GM21515 (cell line): Measurements from ENCODE around the gene LRRC10B.
"Not testable (repeated sequence)": the region's sequence is repeated elsewhere in the genome, so short reads cannot be mapped to it uniquely, and the experiment has no call there.

ENCODE experiments used
- ATAC-seq: cut with Tn5 transposase; IDR thresholded peaks from one replicate; pipeline ENCODE4 v1.9.1; 2021; ENCODE audit not compliant: unreplicated experiment

Gene LRRC10B

DNA sequence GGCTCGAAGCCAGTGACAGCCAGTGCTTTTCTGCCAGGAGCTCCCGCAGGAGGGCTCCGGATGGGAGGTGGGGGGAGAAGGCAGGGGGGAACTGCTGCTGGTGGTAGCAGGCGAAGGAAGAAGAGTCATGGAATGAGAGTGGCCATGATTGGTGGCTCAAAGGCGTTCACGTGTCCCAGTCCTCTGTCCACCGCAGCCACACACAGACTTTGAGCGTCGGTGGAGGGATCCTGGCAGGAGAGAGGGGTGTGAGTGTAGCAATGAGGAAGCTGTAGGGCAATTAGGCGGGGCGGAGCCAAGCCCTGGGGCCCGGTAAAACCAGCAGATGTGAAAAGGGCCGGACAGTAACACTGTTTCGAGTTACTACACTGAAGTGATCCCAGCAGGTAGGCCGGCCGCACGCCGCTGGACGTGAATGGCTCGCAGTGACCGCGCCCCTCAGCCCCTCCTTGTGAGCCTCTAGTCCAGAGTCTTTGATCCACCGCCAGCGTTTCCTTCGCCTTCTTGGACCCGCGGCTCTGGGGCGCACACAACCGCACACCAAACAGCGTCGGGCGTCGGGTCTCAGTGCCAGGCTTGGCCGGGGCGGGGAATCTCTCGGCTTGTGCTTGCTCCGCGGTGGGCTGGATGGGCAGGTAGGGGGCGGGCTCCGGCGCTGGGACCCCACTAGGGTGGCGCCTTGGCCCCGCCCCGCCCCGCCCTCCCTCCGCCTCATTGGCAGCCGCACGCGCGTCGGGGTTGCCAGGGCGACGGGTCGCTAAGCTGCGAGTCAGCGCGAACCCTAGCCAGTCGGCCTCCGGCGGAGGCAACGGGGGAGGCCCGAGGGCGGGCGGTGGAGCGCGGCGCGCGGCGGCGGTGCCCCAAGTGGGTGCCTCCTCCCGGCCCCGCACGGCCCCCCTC is at the start of gene LRRC10B:
Gene LRRC10B (plus strand): TSS at position 788 of the 900 bp plus-strand sequence. CDS start 250 bp downstream, outside the sequence.
- ATAC-seq: no peak

- ATAC-seq: no peak
Measured at GRCh38 chr11:61460474-61460881, 48.1 kb upstream of the LRRC10B start.

- ATAC-seq: no peak
Measured at GRCh38 chr11:61460986-61461385, 47.6 kb upstream of the LRRC10B start.

- ATAC-seq: not testable (repeated sequence)
Measured at GRCh38 chr11:61467602-61468001, 40.9 kb upstream of the LRRC10B start.

DNA sequence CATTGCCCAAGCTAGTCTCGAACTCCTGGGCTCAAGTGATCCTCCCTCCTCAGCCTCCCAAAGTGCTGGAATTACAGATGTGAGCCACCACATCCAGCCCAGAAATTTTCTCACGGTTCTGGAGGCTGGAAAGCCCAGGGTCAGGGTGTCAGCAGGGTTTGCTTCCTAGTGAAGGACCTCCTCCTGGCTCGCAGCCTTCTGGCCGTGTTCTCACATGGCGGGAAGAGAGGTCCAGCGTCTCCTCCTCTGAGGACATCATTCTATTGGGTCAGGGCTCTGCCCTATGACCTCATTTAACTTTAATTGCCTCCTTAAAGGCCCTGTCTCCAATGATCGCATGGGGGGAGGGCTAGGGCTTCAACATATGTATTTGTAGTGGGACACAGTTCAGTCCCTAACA is 40.5 kb upstream of the LRRC10B start:
- no peak for ATAC-seq

DNA sequence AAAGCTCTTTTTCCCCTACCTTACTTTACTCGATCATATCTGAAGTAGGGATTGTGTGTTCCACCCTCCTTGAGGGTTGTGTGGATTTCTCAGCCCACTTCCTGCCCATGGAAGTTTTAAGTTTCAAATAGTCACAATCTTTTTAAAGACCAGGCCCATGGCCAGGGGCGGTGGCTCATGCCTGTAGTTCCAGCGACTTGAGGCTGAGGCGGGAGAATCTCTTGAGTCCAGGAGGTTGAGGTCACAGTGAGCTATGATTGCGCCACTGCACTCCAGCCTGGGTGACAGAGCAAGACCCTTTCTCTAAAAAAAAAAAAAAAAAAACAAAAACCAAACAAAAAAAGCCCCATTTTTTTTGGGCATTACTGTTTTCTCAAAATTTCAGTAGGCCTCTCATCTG is 36.3 kb upstream of the LRRC10B start:
- ATAC-seq: no peak

- ATAC-seq: no peak
Measured at GRCh38 chr11:61472868-61473267, 35.7 kb upstream of the LRRC10B start.

GRCh38 chr11:61473370-61474012 is 35.1 kb upstream of the LRRC10B start:
- ATAC-seq: no peak

DNA sequence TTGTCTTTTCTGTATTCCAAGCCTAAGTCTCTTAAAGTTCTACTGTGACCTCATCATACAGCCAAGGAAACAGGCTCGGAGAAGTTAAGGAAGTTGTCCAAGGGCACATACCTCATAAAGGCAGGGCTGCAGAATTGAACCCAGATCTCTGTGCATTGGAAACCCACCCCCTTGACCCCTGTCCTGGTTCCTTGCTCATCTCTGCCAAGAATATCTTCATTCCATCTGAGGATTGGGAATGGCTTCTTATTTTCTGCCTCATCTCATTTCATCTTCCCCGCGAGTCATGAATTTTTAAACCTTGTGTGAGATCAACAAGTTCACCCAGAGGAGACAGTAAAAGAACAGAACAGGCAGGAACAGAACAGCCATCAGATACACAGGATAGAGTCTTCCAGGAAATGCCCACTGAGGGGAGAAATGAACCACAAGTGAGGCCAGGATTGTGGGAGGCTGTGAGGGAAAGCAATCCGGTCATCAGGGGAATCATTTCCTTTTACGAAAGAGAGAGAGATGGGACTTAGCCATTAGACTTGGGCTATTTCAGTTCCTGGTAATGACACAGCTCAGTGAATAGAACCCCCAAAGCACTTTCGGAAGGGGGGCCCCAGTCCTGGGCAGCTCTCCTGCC is 34.4 kb upstream of the LRRC10B start:
- ATAC-seq: no peak

DNA sequence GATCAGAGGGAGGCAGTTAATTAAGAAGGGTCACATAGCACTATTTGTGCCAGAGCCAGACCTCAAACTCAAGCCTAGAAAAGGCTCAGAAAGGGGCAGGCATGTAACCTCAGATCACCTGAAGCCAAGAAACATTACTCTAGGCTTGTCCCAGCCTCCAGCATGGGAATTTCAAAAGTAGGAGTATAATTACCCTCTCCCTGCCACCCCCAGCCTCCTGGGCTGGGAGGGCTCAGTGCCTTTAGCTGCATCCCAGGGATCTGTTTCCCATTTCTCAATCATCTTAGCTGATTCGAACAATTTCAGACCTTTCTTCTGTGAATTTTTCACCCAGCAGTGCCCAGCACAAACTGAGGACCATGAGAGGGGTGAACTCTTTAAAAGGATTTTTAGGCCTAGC is 33.1 kb upstream of the LRRC10B start:
- ATAC-seq: no peak

DNA sequence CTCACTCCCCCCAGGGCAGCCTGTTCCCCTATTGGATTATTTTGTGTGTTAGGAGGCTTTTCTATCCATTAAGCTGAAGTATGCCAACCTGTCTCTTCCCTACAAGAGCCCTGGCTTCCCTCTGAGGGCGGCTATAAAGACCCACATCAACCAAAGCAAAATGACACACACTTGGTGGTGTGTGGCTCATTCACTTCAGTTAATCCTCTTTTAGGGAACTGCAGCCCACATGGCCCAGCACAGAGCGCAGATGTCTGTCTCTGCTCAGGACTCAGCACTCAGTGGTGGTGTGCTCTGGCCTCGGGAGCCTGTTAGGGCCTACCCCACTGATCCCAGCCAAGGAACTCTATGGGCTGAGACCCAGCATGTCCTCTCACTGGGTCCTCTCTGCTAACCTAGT is 32.2 kb upstream of the LRRC10B start:
- no peak for ATAC-seq

DNA sequence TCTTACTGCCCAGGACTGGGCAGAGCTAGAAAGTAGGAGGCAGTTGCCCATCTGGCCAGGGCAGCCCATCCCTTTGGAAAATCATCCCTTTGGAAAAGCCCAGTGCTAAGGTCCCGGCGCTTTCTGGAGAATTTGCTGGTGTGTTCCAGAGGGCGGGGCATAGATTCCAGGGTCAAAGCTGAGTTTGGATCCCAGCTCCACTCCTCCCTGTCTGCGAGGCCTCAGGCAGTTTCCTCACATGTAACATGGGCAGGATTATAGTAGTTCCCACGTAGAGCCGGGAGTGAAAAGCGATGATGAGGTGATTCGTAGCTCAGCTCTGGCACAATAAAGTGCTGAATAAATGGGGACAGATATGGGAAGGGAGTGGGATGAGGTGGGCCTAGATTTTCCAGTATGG is 31.4 kb upstream of the LRRC10B start:
- ATAC-seq: no peak

- no peak for ATAC-seq
Measured at GRCh38 chr11:61477727-61478148, 30.8 kb upstream of the LRRC10B start.

GRCh38 chr11:61479360-61480058 is 29.0 kb upstream of the LRRC10B start:
- not testable (repeated sequence) for ATAC-seq

GRCh38 chr11:61480261-61480993 is 28.1 kb upstream of the LRRC10B start:
- no peak for ATAC-seq

GRCh38 chr11:61480994-61481335 is 27.6 kb upstream of the LRRC10B start:
- ATAC-seq: no peak

DNA sequence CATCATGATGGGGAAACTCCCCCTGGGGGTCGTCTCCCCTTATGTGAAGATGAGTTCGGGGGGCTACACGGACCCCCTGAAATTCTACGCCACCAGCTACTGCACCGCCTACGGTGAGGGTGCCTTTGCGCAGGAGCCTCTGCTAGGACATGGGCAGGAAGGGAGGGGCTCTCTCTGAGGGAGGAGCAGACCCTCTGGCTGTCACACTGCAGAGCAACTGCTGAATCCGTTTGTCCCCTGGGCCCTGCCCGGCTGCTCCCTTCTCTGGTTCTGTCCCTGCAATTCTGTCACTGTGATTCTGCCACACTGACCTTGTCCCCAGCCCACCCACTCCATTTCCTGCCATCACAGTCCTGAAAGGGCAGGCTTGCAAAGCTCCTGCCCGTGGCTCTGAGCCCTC is 26.7 kb upstream of the LRRC10B start:
- ATAC-seq: no peak

GRCh38 chr11:61482513-61482912 is 26.0 kb upstream of the LRRC10B start:
- no peak for ATAC-seq

GRCh38 chr11:61484541-61484940 is 24.0 kb upstream of the LRRC10B start:
- ATAC-seq: no peak

DNA sequence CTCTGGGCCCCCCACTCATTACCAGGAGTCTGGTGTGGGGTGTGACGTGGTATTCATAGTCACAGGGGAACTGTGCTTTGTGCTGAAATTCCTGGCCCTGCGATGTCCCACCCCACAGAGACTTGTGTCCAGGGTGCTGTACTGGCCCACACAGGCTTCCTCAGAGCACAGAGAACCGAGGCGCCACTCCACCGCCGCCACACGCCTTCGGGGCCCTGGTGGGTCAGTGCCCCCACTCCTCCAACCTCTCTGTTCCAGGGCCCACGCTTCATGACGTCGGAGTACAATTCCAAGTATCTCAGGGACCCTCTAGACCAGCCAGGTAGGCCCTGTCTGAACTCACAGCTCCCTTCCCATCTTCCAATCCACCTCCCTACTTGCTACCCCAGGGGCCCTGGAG is 23.5 kb upstream of the LRRC10B start:
- no peak for ATAC-seq
